Suprapubic skin (tissue), 3 donors: ENCODE data around the gene TRAF3IP1.

Experiments used
- EP300 ChIP-seq: sonication (generic); formaldehyde crosslinking; IDR thresholded peaks from one replicate; pipeline ENCODE4 v1.6.1; 2017; ENCODE audit warnings: antibody characterized with exemption
- POLR2A ChIP-seq, 2 donors: fragments of 450-650 bp; IDR thresholded peaks; one replicate each; pipeline ENCODE4 v1.6.1; 2017; ENCODE audit warnings: antibody characterized with exemption in 2 of 2, mild to moderate bottlenecking in 2 of 2, moderate library complexity in 2 of 2
- TF ChIP-seq, protein P1 (sequence below), 2 donors: fragments of 200-600 bp in 1 of 2; fragments of 450-650 bp in 1 of 2; sonication (generic) in 1 of 2; IDR thresholded peaks; one replicate each; pipeline ENCODE4 v1.5.1; 2016 to 2019; ENCODE audit warnings: antibody characterized with exemption in 2 of 2, mild to moderate bottlenecking in 1 of 2, moderate library complexity in 1 of 2

DNA sequence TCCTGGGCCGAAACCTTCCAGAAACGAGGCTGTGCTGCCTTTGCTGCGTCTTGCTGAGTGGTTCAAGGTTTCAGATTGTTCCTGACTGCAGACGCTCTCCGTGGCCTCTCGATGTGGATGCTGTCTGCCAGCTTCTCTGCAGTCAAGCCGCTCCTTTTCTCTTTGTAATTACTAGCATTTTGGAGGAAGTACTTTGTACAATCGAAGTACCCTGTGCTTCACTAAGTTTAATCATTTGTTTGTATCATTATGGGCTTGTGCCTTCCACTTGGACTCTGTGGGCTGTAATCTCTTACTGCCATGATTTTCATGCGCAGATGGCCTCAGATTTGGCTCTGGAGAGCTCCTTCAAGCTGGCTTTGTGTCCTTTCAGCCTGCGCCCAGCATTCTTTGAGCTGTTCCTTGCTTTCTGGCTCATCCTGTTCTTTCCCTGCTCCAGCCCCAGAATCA lies 49.3 kb downstream of the TRAF3IP1 start:
- TF ChIP-seq, protein P1, sequence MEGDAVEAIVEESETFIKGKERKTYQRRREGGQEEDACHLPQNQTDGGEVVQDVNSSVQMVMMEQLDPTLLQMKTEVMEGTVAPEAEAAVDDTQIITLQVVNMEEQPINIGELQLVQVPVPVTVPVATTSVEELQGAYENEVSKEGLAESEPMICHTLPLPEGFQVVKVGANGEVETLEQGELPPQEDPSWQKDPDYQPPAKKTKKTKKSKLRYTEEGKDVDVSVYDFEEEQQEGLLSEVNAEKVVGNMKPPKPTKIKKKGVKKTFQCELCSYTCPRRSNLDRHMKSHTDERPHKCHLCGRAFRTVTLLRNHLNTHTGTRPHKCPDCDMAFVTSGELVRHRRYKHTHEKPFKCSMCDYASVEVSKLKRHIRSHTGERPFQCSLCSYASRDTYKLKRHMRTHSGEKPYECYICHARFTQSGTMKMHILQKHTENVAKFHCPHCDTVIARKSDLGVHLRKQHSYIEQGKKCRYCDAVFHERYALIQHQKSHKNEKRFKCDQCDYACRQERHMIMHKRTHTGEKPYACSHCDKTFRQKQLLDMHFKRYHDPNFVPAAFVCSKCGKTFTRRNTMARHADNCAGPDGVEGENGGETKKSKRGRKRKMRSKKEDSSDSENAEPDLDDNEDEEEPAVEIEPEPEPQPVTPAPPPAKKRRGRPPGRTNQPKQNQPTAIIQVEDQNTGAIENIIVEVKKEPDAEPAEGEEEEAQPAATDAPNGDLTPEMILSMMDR (IDR thresholded peaks at IDR 0.05) = no peak
- no peak for TF ChIP-seq POLR2A (IDR thresholded peaks at IDR 0.05)
- TF ChIP-seq EP300 = no peak
